ENCODE data around the gene PRM1.

Gene PRM1

GRCh38 chr16:11283820-11284248 is 2.7 kb upstream of the PRM1 start:
- POLR2A ChIA-PET, result no interaction called here

GRCh38 chr16:11278681-11279628 is 2.2 kb downstream of the PRM1 start:
- CTCF ChIA-PET, result no interaction called here
- TF ChIP-seq CTCF (IDR thresholded peaks at IDR 0.05; ENCODE audit: control extremely low read depth, extremely low read depth, low read depth, missing control alignments), result no peak
- DNase-seq (ENCODE audit: extremely low spot score), result no peak
- POLR2A ChIA-PET, result interaction anchor here (0.8 kb wide), 1 partner anchor 23 kb away, joined by 3 read pairs; the partner anchor contains the start of gene SOCS1

More at GRCh38 chr16:11283820-11284248, 2.7 kb upstream of the PRM1 start:
- CTCF ChIA-PET, result interaction anchor here (0.6 to 2.0 kb wide), 8 partner anchors 10 to 330 kb away, joined by 3 to 9 read pairs (median 3); partner anchors contain the start of gene PRM3
- no peak for DNase-seq (ENCODE audit: extremely low spot score)
- no peak for TF ChIP-seq CTCF (IDR thresholded peaks at IDR 0.05; ENCODE audit: control extremely low read depth, extremely low read depth, low read depth, missing control alignments)

GRCh38 chr16:11277607-11278337 is 3.4 kb downstream of the PRM1 start:
- CTCF ChIA-PET, result interaction anchor here (1.2 to 1.5 kb wide), 2 partner anchors 22 to 223 kb away, joined by 3 read pairs; partner anchors contain the start of gene SOCS1
- DNase-seq (ENCODE audit: extremely low spot score), result no peak
- TF ChIP-seq CTCF (IDR thresholded peaks at IDR 0.05; ENCODE audit: control extremely low read depth, extremely low read depth, low read depth, missing control alignments), result no peak
- POLR2A ChIA-PET, result no interaction called here

- DNase-seq (ENCODE audit: extremely low spot score), result no peak
- no peak for TF ChIP-seq CTCF (IDR thresholded peaks at IDR 0.05; ENCODE audit: control extremely low read depth, extremely low read depth, low read depth, missing control alignments)
- POLR2A ChIA-PET, result interaction anchor here (0.6 kb wide), 1 partner anchor 577 kb away, joined by 3 read pairs; no protein-coding TSS in a partner anchor
- CTCF ChIA-PET, result interaction anchor here (1.0 to 1.5 kb wide), 4 partner anchors 21 to 313 kb away, joined by 3 to 4 read pairs (median 4); partner anchors contain the start of gene SOCS1
Observed at GRCh38 chr16:11276896-11277593, 4.1 kb downstream of the PRM1 start.

- ChIA-PET CTCF (interaction anchor here (1.0 to 1.1 kb wide), 2 partner anchors 80 to 312 kb away, joined by 4 read pairs; no protein-coding TSS in a partner anchor), POLR2A (interaction anchor here (0.6 kb wide), 1 partner anchor 577 kb away, joined by 3 read pairs; no protein-coding TSS in a partner anchor)
- DNase-seq (ENCODE audit: extremely low spot score), result no peak
- TF ChIP-seq CTCF (IDR thresholded peaks at IDR 0.05; ENCODE audit: control extremely low read depth, extremely low read depth, low read depth, missing control alignments), result no peak
Observed at GRCh38 chr16:11276143-11276895, 4.8 kb downstream of the PRM1 start, which contains the start of gene PRM2. TSS of gene PRM2 (minus strand) at chr16:11276480. CDS start at chr16:11276370, 110 bp downstream.

All from GM10248 (cell line).